H1 (cell line): ENCODE measurements around the gene MAP1B. TPM values are rescaled to one million over a fixed set of nuclear protein-coding genes. Genes with fewer than 3 reads are reported as not detected.

Experiments used
- CEBPB ChIP-seq: IDR thresholded peaks from 2 replicates; pipeline ENCODE4 v1.6.1; 2012; ENCODE audit warnings: low read depth, low read length
- JUN ChIP-seq: IDR thresholded peaks from 2 replicates; pipeline ENCODE4 v1.6.1; 2011; ENCODE audit warnings: low read depth, mild to moderate bottlenecking, improper control_type of control experiment, low read length
- MAFK ChIP-seq: IDR thresholded peaks from 2 replicates; pipeline ENCODE4 v1.6.1; 2012; ENCODE audit warnings: low read depth, mild to moderate bottlenecking, improper control_type of control experiment, low read length
- NANOG ChIP-seq: IDR thresholded peaks from 2 replicates; pipeline ENCODE4 v1.6.1; 2011; ENCODE audit warnings: low read length, low read depth, mild to moderate bottlenecking, inconsistent platforms; ENCODE audit not compliant: insufficient read depth, poor library complexity, severe bottlenecking
- SAP30 ChIP-seq: fragments of 300-600 bp; sonication (generic); IDR thresholded peaks from 2 replicates; pipeline ENCODE4 v1.7.1; 2012; ENCODE audit warnings: low read length, moderate library complexity, mild to moderate bottlenecking, inconsistent platforms; ENCODE audit not compliant: insufficient read depth, insufficient replicate concordance
- SP2 ChIP-seq: IDR thresholded peaks from 2 replicates; pipeline ENCODE4 v1.6.1; 2012; ENCODE audit warnings: mild to moderate bottlenecking, low read length, inconsistent platforms
- polyA plus RNA-seq, 7 experiments: library from polyadenylated mRNA; depleted of rRNA in 3 of 7; stranded (reverse) in 5 of 7; unstranded in 2 of 7; fragments of >200 nt in 5 of 7; fragments of 200-250 nt in 2 of 7; gene quantifications; 1 replicate in 5 of 7; 2 replicates in 1 of 7; 4 replicates in 1 of 7; pipeline versions ENCODE4 v1.2.1 to v1.2.3, GENCODE V29; 2011 to 2013; ENCODE audit warnings: missing spikeins in 2 of 7, mixed read lengths in 2 of 7
- total RNA-seq: library from RNA; stranded (reverse); fragmentation: NEBNext Ultra II Directional; extraction: Animal tissue kit (Norgen Biotek cat#: 25700); gene quantifications from 2 replicates; pipeline ENCODE4 v1.2.1, GENCODE V29; 2021
- TF ChIP-seq, protein P1 (sequence below): fragments of 300-600 bp; sonication (generic); IDR thresholded peaks from 2 replicates; pipeline ENCODE4 v1.7.1; 2012; ENCODE audit warnings: low read length, moderate library complexity, mild to moderate bottlenecking, inconsistent platforms; ENCODE audit not compliant: insufficient replicate concordance

Gene MAP1B
- total and polyA plus RNA-seq, 2 of the 8 experiments (the other 6 are each of a cell fraction or from before 2014, with no cell fraction given) = 24.5 to 120 TPM

DNA sequence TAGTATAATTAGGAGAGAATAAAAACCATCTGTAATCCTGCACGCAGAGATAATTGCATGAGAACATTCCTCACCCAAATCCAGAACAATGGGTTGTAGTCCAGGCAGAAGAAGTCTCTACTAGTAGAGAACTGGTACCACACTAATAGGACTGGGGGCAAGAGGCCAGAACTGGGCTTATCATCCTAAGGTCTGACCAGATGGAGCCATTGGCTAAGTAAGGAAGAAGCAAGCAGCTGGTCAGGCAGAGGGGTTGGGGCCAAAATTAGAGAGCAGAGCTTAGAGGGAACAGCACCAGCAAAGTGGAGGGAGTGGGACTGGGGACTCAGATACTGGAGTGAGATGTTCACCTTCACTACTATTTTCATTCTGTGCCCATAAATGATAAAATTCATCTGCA is 35.4 kb upstream of the MAP1B start (continued):
- TF ChIP-seq, protein P1, sequence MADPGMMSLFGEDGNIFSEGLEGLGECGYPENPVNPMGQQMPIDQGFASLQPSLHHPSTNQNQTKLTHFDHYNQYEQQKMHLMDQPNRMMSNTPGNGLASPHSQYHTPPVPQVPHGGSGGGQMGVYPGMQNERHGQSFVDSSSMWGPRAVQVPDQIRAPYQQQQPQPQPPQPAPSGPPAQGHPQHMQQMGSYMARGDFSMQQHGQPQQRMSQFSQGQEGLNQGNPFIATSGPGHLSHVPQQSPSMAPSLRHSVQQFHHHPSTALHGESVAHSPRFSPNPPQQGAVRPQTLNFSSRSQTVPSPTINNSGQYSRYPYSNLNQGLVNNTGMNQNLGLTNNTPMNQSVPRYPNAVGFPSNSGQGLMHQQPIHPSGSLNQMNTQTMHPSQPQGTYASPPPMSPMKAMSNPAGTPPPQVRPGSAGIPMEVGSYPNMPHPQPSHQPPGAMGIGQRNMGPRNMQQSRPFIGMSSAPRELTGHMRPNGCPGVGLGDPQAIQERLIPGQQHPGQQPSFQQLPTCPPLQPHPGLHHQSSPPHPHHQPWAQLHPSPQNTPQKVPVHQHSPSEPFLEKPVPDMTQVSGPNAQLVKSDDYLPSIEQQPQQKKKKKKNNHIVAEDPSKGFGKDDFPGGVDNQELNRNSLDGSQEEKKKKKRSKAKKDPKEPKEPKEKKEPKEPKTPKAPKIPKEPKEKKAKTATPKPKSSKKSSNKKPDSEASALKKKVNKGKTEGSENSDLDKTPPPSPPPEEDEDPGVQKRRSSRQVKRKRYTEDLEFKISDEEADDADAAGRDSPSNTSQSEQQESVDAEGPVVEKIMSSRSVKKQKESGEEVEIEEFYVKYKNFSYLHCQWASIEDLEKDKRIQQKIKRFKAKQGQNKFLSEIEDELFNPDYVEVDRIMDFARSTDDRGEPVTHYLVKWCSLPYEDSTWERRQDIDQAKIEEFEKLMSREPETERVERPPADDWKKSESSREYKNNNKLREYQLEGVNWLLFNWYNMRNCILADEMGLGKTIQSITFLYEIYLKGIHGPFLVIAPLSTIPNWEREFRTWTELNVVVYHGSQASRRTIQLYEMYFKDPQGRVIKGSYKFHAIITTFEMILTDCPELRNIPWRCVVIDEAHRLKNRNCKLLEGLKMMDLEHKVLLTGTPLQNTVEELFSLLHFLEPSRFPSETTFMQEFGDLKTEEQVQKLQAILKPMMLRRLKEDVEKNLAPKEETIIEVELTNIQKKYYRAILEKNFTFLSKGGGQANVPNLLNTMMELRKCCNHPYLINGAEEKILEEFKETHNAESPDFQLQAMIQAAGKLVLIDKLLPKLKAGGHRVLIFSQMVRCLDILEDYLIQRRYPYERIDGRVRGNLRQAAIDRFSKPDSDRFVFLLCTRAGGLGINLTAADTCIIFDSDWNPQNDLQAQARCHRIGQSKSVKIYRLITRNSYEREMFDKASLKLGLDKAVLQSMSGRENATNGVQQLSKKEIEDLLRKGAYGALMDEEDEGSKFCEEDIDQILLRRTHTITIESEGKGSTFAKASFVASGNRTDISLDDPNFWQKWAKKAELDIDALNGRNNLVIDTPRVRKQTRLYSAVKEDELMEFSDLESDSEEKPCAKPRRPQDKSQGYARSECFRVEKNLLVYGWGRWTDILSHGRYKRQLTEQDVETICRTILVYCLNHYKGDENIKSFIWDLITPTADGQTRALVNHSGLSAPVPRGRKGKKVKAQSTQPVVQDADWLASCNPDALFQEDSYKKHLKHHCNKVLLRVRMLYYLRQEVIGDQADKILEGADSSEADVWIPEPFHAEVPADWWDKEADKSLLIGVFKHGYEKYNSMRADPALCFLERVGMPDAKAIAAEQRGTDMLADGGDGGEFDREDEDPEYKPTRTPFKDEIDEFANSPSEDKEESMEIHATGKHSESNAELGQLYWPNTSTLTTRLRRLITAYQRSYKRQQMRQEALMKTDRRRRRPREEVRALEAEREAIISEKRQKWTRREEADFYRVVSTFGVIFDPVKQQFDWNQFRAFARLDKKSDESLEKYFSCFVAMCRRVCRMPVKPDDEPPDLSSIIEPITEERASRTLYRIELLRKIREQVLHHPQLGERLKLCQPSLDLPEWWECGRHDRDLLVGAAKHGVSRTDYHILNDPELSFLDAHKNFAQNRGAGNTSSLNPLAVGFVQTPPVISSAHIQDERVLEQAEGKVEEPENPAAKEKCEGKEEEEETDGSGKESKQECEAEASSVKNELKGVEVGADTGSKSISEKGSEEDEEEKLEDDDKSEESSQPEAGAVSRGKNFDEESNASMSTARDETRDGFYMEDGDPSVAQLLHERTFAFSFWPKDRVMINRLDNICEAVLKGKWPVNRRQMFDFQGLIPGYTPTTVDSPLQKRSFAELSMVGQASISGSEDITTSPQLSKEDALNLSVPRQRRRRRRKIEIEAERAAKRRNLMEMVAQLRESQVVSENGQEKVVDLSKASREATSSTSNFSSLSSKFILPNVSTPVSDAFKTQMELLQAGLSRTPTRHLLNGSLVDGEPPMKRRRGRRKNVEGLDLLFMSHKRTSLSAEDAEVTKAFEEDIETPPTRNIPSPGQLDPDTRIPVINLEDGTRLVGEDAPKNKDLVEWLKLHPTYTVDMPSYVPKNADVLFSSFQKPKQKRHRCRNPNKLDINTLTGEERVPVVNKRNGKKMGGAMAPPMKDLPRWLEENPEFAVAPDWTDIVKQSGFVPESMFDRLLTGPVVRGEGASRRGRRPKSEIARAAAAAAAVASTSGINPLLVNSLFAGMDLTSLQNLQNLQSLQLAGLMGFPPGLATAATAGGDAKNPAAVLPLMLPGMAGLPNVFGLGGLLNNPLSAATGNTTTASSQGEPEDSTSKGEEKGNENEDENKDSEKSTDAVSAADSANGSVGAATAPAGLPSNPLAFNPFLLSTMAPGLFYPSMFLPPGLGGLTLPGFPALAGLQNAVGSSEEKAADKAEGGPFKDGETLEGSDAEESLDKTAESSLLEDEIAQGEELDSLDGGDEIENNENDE = no peak
- TF ChIP-seq CEBPB = no peak
- no peak for TF ChIP-seq JUN
- TF ChIP-seq NANOG = no peak
- no peak for TF ChIP-seq SAP30
- no peak for TF ChIP-seq SP2
- no peak for TF ChIP-seq MAFK
